Peyer's patch (tissue), 4 donors: Measurements from ENCODE around the gene PHKA2.

Experiments
- POLR2A ChIP-seq, 2 donors: fragments of 450-650 bp; IDR thresholded peaks; one replicate each; pipeline ENCODE4 v1.5.1; 2017; ENCODE audit warnings: antibody characterized with exemption in 2 of 2, mild to moderate bottlenecking in 2 of 2, moderate library complexity in 2 of 2
- TF ChIP-seq, protein P1 (sequence below), 6 experiments: fragments of 450-650 bp in 4 of 6; fragments of 200-600 bp in 2 of 6; sonication (generic) in 1 of 6; IDR thresholded peaks; one replicate each; pipeline ENCODE4 v1.5.1; 2017 to 2019; ENCODE audit warnings: antibody characterized with exemption in 6 of 6, mild to moderate bottlenecking in 3 of 6, moderate library complexity in 1 of 6

- TF ChIP-seq, protein P1, sequence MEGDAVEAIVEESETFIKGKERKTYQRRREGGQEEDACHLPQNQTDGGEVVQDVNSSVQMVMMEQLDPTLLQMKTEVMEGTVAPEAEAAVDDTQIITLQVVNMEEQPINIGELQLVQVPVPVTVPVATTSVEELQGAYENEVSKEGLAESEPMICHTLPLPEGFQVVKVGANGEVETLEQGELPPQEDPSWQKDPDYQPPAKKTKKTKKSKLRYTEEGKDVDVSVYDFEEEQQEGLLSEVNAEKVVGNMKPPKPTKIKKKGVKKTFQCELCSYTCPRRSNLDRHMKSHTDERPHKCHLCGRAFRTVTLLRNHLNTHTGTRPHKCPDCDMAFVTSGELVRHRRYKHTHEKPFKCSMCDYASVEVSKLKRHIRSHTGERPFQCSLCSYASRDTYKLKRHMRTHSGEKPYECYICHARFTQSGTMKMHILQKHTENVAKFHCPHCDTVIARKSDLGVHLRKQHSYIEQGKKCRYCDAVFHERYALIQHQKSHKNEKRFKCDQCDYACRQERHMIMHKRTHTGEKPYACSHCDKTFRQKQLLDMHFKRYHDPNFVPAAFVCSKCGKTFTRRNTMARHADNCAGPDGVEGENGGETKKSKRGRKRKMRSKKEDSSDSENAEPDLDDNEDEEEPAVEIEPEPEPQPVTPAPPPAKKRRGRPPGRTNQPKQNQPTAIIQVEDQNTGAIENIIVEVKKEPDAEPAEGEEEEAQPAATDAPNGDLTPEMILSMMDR (IDR thresholded peaks at IDR 0.05), result no peak
- TF ChIP-seq POLR2A (IDR thresholded peaks at IDR 0.05), result no peak
These were observed 17.3 kb downstream of the PHKA2 start for GRCh38 chrX:18966624-18967023.
